ENCODE results near the gene MRRF.

Gene MRRF

DNA sequence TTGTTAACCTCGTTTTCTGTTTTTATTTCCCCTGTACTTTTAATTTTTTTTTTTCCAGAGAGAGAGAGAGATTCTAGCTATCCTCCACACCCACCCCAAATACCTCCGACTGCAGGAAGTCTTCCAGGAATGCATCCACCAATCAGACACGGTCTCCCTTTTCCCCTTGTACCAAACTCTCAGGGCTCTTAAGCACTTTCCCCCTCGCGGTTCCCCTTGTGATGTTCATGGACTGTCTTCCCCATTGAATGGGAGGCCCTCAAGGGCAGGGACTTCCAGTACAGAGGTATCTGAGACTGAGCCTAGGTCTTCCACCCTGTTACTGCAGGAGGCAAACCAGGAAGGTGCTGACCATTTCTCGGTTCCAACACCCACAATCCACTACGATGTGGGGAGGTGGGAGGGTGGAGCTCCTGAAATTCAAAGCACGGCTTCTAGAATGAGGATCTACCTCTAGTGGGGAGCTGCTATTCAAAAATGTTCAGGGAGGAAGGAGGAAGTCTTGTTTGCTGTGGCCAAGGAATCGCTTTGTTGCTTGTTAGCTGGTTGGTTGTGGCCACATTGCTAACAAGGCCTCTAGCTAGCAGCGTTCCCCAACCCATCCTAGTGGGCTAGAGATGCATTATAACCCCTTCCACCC, 68.6 kb downstream of the MRRF start:
- no peak for DNase-seq

DNA sequence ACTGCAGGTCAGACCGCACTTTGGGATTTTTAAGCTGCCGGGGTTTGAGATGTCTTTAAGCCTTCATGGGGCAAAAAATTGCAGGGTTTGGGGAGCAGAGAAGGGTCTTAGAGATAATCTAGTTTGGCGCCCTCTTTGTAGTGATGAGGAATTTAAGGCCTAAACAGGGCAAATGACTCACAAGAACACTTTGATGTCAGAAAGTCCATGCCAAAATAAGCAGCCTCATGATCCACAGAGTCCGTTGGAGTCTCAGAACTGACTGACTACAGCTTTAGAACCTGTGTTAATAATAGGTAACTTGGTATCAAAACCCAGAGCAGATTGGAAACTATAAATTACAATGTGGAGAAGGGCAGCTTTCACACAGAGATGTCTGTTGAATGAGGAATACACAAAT, 70.2 kb downstream of the MRRF start:
- DNase-seq = no peak

GRCh38 chr9:122336189-122336588, 71.5 kb downstream of the MRRF start:
- no peak for DNase-seq

DNA sequence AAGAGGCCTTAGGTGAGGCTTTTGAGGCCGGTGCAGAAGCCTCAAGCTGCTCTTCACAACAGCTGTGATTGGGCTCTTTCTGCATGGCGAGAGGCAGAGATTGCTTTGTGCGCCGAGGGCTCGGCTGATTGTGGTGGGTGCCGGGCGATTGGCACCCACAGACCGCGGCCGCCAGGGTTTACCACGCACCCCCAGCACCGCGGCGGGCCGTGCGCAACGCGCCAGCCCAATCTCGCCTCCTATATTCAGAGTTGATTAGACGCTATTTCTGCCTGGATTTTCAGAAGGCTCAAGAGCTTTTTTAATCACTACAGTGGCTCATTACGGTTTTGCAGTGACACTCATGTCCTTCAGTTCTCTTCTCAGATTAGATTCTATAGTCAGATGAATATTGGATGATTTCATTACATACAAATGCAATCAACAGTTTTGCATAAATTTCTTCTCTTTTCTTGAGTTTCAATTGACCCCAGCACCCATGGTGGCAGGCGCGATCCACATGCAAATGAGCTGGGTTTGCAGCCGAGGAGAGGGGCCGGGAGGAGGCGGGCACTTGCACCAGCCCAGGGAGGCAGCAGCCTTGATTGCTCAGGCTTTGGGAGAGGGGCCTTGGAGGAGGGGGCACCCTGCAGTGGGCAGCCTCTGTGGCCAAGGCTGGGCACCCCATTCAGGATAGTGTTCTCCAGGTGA, 72.3 kb downstream of the MRRF start:
- no peak for DNase-seq

- DNase-seq = no peak
Observed at GRCh38 chr9:122337556-122337929, 72.9 kb downstream of the MRRF start.

GRCh38 chr9:122338536-122338935, 73.9 kb downstream of the MRRF start:
- no peak for DNase-seq

- DNase-seq = no peak
Observed at GRCh38 chr9:122338994-122339393, 74.3 kb downstream of the MRRF start.

- no peak for DNase-seq
Observed at GRCh38 chr9:122339579-122339978, 74.9 kb downstream of the MRRF start.

- no peak for DNase-seq
Observed at GRCh38 chr9:122340161-122340560, 75.5 kb downstream of the MRRF start.

- DNase-seq = no peak
Observed at GRCh38 chr9:122342323-122343050, 77.8 kb downstream of the MRRF start.

- DNase-seq = no peak
Observed at GRCh38 chr9:122346478-122347347, 82.0 kb downstream of the MRRF start.

DNA sequence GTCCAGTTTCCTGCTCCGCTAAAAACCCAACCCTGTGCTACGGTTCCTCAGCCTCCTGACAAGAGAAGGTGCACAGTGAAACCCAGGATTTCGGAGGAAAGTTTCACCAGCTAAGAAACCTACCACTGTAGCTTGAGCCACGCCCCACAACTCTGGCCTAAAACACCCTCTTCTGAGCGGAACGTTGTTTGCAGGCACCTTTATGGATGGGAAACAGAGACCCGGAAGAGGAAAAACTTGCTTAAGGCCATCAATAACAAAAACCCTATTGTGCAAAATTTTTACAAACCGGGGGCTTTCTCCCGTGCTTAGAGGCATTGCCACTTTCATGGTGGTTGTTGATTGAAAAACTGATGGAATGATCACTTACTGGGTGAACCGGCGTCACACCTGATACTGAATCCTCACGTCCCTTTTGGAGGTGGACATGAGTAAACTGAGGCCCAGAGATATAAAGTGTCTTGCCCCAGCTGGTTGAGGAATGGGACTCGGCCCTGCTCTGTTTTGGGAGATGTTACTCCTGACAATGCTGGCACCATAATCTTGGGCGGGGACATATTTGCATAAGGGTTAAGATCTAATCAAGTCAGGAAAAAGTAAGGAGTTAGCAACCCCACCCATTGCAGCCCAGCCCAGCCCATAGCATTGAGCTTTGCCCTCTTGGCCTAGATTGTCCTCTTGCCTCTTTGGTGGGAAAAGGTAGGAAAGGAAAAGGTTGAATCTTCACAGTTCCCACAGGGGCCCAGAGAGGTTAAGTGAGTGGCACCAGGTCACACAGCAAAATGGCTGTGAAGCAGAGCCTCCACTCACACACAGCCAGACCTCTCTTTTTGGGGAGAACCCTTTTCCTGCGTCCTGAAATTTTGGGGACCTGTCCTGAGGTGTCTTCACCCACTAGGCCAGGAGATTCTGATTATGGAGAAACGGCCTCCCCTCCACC, 82.9 kb downstream of the MRRF start:
- no peak for DNase-seq

DNA sequence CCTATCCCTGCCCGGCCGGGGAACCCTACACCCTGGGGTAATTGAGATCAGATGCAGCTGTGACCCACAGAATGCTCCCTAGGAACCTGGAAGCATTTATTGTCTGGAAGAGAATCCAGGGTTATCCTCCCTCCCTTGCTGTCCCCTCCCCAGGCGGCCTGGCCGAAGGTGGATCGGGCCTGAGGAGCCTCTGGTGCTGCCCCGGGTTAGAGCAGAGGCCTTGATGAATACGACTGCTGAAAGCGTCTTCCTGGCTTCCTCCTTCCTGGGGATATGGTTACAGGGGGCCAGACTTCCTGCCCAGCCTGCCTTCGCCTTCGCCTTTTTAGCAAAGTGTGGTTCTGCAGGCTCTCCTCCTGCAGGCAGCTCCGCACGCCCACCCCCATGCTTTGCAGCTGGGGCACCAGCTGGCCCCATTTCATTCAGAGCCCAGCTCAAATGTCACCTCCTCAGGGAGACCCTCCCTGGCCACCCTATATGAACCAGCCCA, 83.7 kb downstream of the MRRF start:
- no peak for DNase-seq

DNA sequence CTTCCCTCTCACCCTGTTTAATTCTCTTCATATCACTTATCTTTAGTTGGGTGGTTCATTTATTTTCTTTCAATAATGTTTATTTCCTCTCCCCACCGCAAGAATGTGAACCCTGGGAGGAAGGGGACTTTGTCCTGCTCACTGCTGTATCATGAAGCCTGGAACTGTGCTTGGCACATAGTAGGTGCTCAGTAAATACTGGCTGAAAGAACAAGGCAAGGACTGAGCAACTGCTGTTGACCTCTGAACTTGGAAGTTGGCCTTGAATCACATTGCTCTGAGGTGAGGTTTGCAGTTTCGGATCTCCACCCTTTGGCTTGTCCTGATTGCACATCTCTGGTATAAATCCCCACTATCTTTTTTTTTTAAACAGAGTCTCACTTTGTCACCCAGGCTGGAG, 84.1 kb downstream of the MRRF start:
- DNase-seq = no peak

GRCh38 chr9:122349201-122349600, 84.5 kb downstream of the MRRF start:
- DNase-seq = no peak

DNA sequence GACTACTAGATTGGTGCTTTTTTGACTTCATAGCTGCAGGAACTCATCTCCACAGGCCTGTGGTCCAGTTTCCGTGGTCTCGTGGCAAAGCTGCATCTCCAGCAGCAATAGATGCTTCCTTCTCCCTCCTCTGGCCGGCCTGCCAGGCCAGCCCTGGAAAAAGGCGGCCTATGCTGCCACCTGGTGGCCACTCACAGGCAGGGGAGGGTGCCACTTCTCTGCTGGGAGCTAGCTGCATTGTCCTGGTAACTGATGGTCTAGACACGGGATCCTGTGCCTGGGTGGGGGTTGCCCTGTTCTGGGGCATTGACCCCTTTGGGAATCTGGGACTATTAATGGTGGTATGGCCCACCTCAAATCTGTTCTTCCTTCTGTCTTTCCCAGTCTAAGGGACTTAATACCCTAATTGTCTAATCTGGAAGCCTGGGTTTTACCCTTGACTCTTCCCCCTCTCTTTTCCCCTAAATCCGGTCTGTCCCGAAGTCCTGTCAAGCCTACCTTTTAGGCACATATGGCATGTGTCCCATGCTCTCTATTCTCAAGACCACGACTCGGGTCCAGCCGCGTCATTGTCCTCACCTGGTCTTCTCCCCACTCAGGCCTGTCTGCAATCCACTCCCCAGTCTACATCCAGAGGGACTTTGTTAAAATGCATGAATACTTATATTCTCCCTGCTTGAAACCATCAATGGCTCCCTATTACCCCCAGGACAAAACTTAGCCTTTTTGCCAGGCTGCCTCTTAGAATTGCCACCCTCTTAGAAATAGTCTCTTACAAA, 86.1 kb downstream of the MRRF start:
- peak; percentile 62 for DNase-seq

- DNase-seq = no peak
Observed at GRCh38 chr9:122354536-122355199, 90.0 kb downstream of the MRRF start.

DNA sequence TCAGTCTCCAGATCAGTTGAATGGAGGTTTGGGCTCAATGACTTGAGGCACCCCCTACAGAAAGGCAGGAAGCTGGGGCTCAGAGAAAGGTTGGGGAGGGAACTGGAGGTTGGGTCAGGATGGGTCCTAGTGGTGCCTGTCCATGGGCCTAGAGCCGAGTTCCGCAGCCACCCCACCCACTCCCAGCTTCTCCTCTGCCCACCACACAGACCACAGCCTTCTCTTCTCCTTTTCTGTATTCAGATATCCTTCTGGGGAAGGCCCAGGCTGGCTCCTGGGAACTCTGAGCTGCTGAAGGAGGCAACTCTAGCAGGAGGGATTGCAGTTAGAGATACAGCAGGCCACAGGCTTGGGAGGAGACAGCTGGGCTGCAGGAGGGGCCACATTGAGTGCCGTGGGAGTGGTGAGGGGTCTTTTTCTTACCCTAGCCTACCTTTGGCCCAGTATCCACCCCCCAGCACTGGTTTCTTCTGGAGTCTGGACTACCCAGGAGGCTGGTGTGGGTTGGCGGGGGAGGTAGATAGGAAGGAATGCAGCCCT, 90.7 kb downstream of the MRRF start:
- DNase-seq = no peak

- DNase-seq = no peak
Observed at GRCh38 chr9:122356627-122357026, 91.9 kb downstream of the MRRF start.

DNA sequence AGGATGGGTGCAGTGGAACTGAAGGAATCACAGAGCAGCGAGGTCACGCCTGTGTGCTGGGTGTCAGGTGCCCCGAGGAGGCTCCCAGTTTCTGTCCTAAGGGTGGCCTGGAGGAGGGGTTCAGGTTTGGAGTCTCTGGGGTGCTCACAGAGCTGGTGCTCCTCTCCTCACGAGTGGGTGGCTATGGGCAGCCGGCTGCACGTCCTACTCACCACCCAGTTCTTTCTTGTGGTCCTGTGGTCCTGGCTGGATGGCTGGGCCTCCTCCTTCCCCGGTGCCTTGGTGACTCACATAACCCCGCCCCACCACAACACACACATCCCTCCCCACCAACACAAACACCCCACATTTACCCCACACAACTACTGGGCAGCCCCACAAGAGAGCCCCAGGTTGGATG, 96.2 kb downstream of the MRRF start:
- DNase-seq = no peak
